Transverse colon (tissue), 4 donors: ENCODE measurements around the gene SEPHS2. TPM values are rescaled to one million over a fixed set of nuclear protein-coding genes. Genes with fewer than 3 reads are reported as not detected.
A peak's percentile ranks its signal among the peaks of the same experiment; 100 is the strongest.
"Not testable (repeated sequence)": the region's sequence is repeated elsewhere in the genome, so short reads cannot be mapped to it uniquely, and the experiment has no call there.

ENCODE experiments used
- DNase-seq: peaks from one replicate; pipeline ENCODE4 v3.0.0-alpha.2; 2019
- H3K27ac ChIP-seq, 4 donors: fragments of 200-600 bp; sonication (generic); 2 replicates each; pipeline ENCODE4 v1.5.1; 2016 to 2018; ENCODE audit warnings: inconsistent platforms in 4 of 4
- H3K27me3 ChIP-seq: fragments of 200-600 bp; sonication (generic); 2 replicates; pipeline ENCODE4 v1.5.1; 2017; ENCODE audit warnings: inconsistent platforms
- H3K36me3 ChIP-seq, 4 donors: fragments of 200-600 bp; sonication (generic); 2 replicates each; pipeline ENCODE4 v1.5.1; 2017 to 2019; ENCODE audit warnings: inconsistent platforms in 4 of 4
- H3K4me1 ChIP-seq, 4 donors: fragments of 200-600 bp; sonication (generic); 2 replicates each; pipeline ENCODE4 v1.5.1; 2017 to 2020; ENCODE audit warnings: inconsistent platforms in 4 of 4
- H3K4me3 ChIP-seq, 4 donors: fragments of 200-600 bp; sonication (generic); 1 replicate in 1 of 4; 2 replicates in 3 of 4; pipeline versions ENCODE4 v1.5.1 to v1.6.1; 2017 to 2019; ENCODE audit warnings: inconsistent platforms in 4 of 4
- H3K9me3 ChIP-seq, 2 donors: fragments of 200-600 bp; sonication (generic); 2 replicates each; pipeline ENCODE4 v1.5.1; 2017 to 2019; ENCODE audit warnings: inconsistent platforms in 2 of 2
- EP300 ChIP-seq: sonication (generic); formaldehyde crosslinking; IDR thresholded peaks from one replicate; pipeline ENCODE4 v1.6.1; 2017; ENCODE audit warnings: antibody characterized with exemption, low read depth
- POLR2A ChIP-seq: fragments of 450-650 bp; IDR thresholded peaks from one replicate; pipeline ENCODE4 v1.6.1; 2016; ENCODE audit warnings: antibody characterized with exemption, mild to moderate bottlenecking, moderate library complexity
- POLR2AphosphoS5 ChIP-seq, 3 donors: sonication (generic); formaldehyde crosslinking; IDR thresholded peaks; one replicate each; pipeline ENCODE4 v1.6.1; 2016; ENCODE audit warnings: antibody characterized with exemption in 3 of 3
- WGBS, 2 donors: methylation state at CpG; one replicate each; pipeline ENCODE4 v1.1.5; 2018; ENCODE audit warnings: low coverage in 1 of 2; 5-methylcytosine and 5-hydroxymethylcytosine counted together
- in situ Hi-C, 4 donors: fragments of 200-750 bp; cut with MboI; loops; one replicate each; pipeline versions ENCODE4 v1.15.0 to v1.15.1; 2017; ENCODE audit warnings: low sequenced_read_pairs in 3 of 4, low pct_ligation_motif_present in 1 of 4, low pct_unique_long_range_greater_than_20kb in 1 of 4
- intact Hi-C: fragments of 100-400 bp; cut with DNase I; formaldehyde crosslinking; loops from one replicate; pipeline ENCODE4 v1.15.1; 2023; ENCODE audit warnings: low total_unique reads
- total RNA-seq, 4 donors: library from RNA; depleted of rRNA; stranded (reverse); fragments of >200 nt; gene quantifications; one replicate each; pipeline ENCODE4 v1.1.0, GENCODE V29; 2016
- TF ChIP-seq, protein P1 (sequence below), 5 experiments: fragments of 200-600 bp in 3 of 5; fragments of 450-650 bp in 2 of 5; sonication (generic) in 3 of 5; IDR thresholded peaks; 1 replicate in 2 of 5; 2 replicates in 3 of 5; pipeline ENCODE4 v1.5.1; 2016 to 2017; ENCODE audit warnings: antibody characterized with exemption in 5 of 5, inconsistent platforms in 3 of 5, mild to moderate bottlenecking in 2 of 5, moderate library complexity in 1 of 5

The SEPHS2 gene
- total RNA-seq, 4 donors from 2014 or later: 86.7 to 218 (median 151) TPM

DNA sequence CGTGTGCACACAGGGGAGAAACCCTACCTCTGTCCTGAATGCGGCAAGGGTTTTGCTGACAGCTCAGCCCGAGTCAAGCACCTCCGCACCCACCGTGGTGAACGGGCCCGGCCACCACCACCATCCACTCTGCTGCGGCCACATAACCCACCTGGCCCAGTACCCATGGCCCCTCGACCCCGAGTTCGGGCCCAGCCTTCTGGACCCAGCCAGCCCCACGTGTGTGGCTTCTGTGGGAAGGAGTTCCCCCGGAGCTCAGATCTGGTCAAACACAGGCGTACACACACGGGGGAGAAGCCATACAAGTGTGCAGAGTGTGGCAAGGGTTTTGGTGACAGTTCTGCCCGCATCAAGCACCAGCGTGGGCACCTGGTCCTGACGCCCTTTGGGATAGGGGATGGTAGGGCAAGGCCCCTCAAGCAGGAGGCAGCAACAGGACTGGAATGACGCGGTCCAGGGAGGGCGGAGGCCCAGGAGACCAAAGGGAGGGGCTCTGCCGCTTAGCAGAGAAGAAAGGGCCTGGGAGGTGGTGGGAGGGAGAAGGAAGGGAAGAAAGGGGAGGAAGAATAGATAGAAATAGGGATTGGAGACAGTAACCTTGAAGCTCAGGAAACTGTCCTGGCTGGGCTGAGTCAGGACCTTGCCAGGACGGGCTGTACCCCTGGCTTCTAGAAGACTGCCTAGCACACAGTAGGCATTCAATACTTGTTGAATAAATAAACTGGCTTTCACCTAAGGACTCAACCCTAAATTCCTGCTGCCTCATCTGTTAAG, 46.8 kb downstream of the SEPHS2 start:
- in situ Hi-C loops (no loop called here), intact Hi-C loops (no loop called here)
- peaks cover 24 to 50% (median 26%) of the 10 kb centered on the region in 4 donors for H3K4me1 ChIP-seq
- no peaks in the 10 kb centered on the region for H3K9me3 ChIP-seq
- no peak overlapping the region for H3K4me3 ChIP-seq
- H3K36me3 ChIP-seq: peaks cover 0 to 6% (median 0%) of the 10 kb centered on the region in 4 donors
- H3K27me3 ChIP-seq: no peaks in the 10 kb centered on the region
- 71 to 86% methylated on average over 5 to 22 of the region's 23 CpGs for WGBS, 2 donors
- H3K27ac ChIP-seq: peak overlapping the region; percentile 80 to 91 (median 86)
- no peak for TF ChIP-seq POLR2A
- no peak for DNase-seq

DNA sequence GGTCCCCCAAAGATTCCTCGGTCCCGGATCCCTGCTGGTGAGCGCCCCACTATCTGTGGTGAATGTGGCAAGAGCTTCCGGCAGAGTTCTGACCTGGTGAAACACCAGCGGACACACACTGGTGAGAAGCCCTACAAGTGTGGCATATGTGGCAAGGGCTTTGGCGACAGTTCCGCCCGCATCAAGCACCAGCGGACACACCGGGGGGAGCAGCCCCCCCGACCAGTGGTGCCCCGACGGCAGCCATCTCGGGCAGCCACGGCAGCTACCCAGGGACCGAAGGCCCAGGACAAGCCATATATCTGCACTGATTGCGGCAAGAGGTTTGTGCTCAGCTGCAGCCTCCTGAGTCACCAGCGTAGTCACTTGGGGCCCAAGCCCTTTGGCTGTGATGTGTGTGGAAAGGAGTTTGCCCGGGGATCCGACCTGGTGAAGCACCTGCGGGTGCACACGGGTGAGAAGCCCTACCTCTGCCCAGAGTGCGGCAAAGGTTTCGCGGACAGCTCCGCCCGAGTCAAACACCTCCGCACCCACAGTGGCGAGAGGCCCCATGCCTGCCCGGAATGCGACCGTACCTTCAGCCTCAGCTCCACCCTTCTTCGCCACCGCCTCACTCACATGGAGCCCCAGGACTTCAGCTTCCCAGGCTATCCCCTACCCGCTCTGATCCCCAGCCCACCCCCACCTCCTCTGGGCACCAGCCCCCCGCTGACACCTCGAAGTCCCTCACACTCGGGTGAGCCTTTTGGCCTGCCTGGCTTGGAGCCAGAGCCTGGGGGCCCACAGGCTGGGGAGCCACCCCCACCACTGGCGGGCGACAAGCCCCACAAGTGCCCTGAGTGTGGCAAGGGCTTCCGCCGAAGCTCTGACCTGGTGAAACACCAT, 47.7 kb downstream of the SEPHS2 start:
- Histone ChIP-seq H3K9me3 (no peaks in the 10 kb centered on the region), H3K27ac (peak overlapping the region in 2 of 4 donors; percentile 80 to 87), H3K4me3 (no peak overlapping the region), H3K27me3 (no peaks in the 10 kb centered on the region), H3K36me3 (peaks cover 0 to 6% (median 0%) of the 10 kb centered on the region in 4 donors), H3K4me1 (peaks cover 24 to 50% (median 26%) of the 10 kb centered on the region in 4 donors)
- no peak for DNase-seq
- TF ChIP-seq, protein P1, sequence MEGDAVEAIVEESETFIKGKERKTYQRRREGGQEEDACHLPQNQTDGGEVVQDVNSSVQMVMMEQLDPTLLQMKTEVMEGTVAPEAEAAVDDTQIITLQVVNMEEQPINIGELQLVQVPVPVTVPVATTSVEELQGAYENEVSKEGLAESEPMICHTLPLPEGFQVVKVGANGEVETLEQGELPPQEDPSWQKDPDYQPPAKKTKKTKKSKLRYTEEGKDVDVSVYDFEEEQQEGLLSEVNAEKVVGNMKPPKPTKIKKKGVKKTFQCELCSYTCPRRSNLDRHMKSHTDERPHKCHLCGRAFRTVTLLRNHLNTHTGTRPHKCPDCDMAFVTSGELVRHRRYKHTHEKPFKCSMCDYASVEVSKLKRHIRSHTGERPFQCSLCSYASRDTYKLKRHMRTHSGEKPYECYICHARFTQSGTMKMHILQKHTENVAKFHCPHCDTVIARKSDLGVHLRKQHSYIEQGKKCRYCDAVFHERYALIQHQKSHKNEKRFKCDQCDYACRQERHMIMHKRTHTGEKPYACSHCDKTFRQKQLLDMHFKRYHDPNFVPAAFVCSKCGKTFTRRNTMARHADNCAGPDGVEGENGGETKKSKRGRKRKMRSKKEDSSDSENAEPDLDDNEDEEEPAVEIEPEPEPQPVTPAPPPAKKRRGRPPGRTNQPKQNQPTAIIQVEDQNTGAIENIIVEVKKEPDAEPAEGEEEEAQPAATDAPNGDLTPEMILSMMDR (IDR thresholded peaks at IDR 0.05): no peak
- TF ChIP-seq EP300 (no peak), POLR2A (no peak), POLR2AphosphoS5 (IDR thresholded peaks at IDR 0.05) (no peak)
- in situ Hi-C loops (no loop called here), intact Hi-C loops (no loop called here)
- WGBS, 2 donors: 94% methylated on average over 39 of the region's 42 CpGs; no CpG with 5 or more reads in 1 of the 2 donors

DNA sequence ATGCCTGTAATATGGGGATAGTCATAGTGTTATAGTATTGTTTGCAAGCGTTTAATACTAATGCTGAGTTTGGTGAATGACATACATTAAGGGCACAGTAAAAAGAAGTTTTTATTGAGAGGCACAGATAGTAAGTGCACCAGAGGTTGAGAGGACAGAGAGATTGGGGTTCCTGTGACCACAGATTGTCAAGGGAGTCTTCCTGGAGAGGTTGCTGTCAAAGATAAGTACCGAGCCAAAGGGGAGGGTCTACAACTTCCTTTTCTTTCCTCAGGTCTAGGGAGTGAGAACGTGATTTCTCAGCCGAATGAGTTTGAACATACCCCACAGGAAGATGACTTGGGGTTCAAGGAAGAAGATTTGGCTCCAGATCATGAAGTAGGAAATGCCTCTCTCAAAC, 48.6 kb downstream of the SEPHS2 start:
- H3K4me1 ChIP-seq: peaks cover 24 to 50% (median 26%) of the 10 kb centered on the region in 4 donors
- in situ Hi-C loops: no loop called here

DNA sequence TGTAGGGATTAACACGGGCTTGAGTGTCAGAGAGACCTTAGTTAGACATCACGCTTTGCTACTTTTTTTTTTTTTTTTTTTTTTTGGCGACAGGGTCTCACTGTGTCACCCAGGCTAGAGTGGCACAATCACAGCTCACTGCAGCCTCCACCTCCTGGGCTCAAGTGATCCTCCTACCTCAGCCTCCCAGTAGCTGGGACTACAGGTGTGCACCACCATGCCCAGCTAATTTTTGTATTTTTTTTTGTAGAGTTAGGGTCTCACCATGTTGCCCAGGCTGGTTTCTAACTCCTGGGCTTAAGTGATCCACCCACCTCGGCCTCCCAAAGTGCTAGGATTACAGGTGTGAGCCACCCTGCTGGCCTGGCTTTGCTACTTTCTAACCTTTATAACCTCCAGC, 49.0 kb downstream of the SEPHS2 start:
- Histone ChIP-seq H3K27ac (peak overlapping the region in 1 of 4 donors; percentile 84), H3K4me3 (peak overlapping the region in 1 of 4 donors; percentile 65), H3K4me1 (peaks cover 24 to 48% (median 26%) of the 10 kb centered on the region in 4 donors)
- 68 to 77% methylated on average over 3 to 4 of the region's 4 CpGs for WGBS, 2 donors
- H3K36me3 ChIP-seq, intact Hi-C loops, DNase-seq, H3K27me3 ChIP-seq, H3K9me3 ChIP-seq, in situ Hi-C loops: not testable (repeated sequence)

More for the DNA sequence above, 48.6 kb downstream of the SEPHS2 start:
- DNase-seq: no peak
- no peak overlapping the region for H3K27ac ChIP-seq
- 70 to 85% methylated on average over 2 to 4 of the region's 4 CpGs for WGBS, 2 donors
- TF ChIP-seq EP300: no peak
- TF ChIP-seq POLR2AphosphoS5 (IDR thresholded peaks at IDR 0.05): no peak
- TF ChIP-seq POLR2A: no peak
- TF ChIP-seq, protein P1 (IDR thresholded peaks at IDR 0.05): no peak
- H3K4me3 ChIP-seq: no peak overlapping the region
- intact Hi-C loops: no loop called here
- no peaks in the 10 kb centered on the region for H3K27me3 ChIP-seq
- H3K9me3 ChIP-seq: no peaks in the 10 kb centered on the region
- H3K36me3 ChIP-seq: peaks cover 0 to 6% (median 0%) of the 10 kb centered on the region in 4 donors
